Neural cell (in vitro differentiated cells): Measurements from ENCODE around the gene TSSK6.

Experiments used
- EP300 ChIP-seq: fragments of 450-650 bp; conservative IDR thresholded peaks from 2 replicates; pipeline ENCODE4 v1.6.1; 2014; ENCODE audit warnings: antibody characterized with exemption, mild to moderate bottlenecking, moderate library complexity; ENCODE audit not compliant: poor library complexity, severe bottlenecking
- EZH2 ChIP-seq: fragments of 200-600, 300-800 bp; shearing (Covaris generic), sonication (generic); IDR thresholded peaks from 2 replicates; pipeline ENCODE4 v1.6.1; 2014; ENCODE audit warnings: antibody characterized with exemption, low read length, borderline replicate concordance, mild to moderate bottlenecking; ENCODE audit not compliant: insufficient read depth, poor library complexity, severe bottlenecking
- POLR2AphosphoS5 ChIP-seq: IDR thresholded peaks from 2 replicates; pipeline ENCODE4 v1.6.1; 2012
- RAD21 ChIP-seq: fragments of 450-650 bp; conservative IDR thresholded peaks from 2 replicates; pipeline ENCODE4 v1.6.1; 2014; ENCODE audit warnings: antibody characterized with exemption, mild to moderate bottlenecking, moderate library complexity
- REST ChIP-seq: IDR thresholded peaks from 2 replicates; pipeline ENCODE4 v1.6.1; 2012; ENCODE audit warnings: borderline replicate concordance
- TF ChIP-seq, protein P1 (sequence below): fragments of 450-650 bp; IDR thresholded peaks from 2 replicates; pipeline ENCODE4 v1.5.1; 2014; ENCODE audit warnings: antibody characterized with exemption, mild to moderate bottlenecking, moderate library complexity; ENCODE audit not compliant: poor library complexity, severe bottlenecking

GRCh38 chr19:19477705-19478383 lies 37.5 kb downstream of the TSSK6 start:
- no peak for TF ChIP-seq POLR2AphosphoS5
- TF ChIP-seq, protein P1, sequence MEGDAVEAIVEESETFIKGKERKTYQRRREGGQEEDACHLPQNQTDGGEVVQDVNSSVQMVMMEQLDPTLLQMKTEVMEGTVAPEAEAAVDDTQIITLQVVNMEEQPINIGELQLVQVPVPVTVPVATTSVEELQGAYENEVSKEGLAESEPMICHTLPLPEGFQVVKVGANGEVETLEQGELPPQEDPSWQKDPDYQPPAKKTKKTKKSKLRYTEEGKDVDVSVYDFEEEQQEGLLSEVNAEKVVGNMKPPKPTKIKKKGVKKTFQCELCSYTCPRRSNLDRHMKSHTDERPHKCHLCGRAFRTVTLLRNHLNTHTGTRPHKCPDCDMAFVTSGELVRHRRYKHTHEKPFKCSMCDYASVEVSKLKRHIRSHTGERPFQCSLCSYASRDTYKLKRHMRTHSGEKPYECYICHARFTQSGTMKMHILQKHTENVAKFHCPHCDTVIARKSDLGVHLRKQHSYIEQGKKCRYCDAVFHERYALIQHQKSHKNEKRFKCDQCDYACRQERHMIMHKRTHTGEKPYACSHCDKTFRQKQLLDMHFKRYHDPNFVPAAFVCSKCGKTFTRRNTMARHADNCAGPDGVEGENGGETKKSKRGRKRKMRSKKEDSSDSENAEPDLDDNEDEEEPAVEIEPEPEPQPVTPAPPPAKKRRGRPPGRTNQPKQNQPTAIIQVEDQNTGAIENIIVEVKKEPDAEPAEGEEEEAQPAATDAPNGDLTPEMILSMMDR, result no peak
- no peak for TF ChIP-seq EZH2
- no peak for TF ChIP-seq REST
- TF ChIP-seq EP300, result no peak
- TF ChIP-seq RAD21, result no peak
